Type B pancreatic cell (in vitro differentiated cells): ENCODE measurements around the gene RPP21. TPM values are rescaled to one million over a fixed set of nuclear protein-coding genes. Genes with fewer than 3 reads are reported as not detected.

ENCODE experiments used
- DNase-seq: peaks from one replicate; pipeline ENCODE4 v3.0.0; 2021; ENCODE audit warnings: mixed read lengths; ENCODE audit not compliant: unreplicated experiment; ENCODE audit errors: extremely low spot score
- H3K27ac Mint-ChIP-seq: 2 replicates; pipeline ENCODE4 v1.8.0; 2021; ENCODE audit warnings: mild to moderate bottlenecking, mixed read lengths
- H3K27me3 Mint-ChIP-seq: 2 replicates; pipeline ENCODE4 v1.8.0; 2021; ENCODE audit warnings: mixed read lengths
- H3K36me3 Mint-ChIP-seq: 2 replicates; pipeline ENCODE4 v1.8.0; 2021; ENCODE audit warnings: mixed read lengths
- H3K4me1 Mint-ChIP-seq: one replicate; pipeline ENCODE4 v1.8.0; 2021; ENCODE audit warnings: mixed read lengths; ENCODE audit not compliant: unreplicated experiment
- H3K4me3 Mint-ChIP-seq: 2 replicates; pipeline ENCODE4 v1.8.0; 2021; ENCODE audit warnings: mild to moderate bottlenecking, mixed read lengths
- H3K9me3 Mint-ChIP-seq: 2 replicates; pipeline ENCODE4 v1.8.0; 2021; ENCODE audit warnings: mixed read lengths
- total RNA-seq: library from RNA; stranded (reverse); gene quantifications from 2 replicates; pipeline ENCODE4 v1.2.1, GENCODE V29; 2021; ENCODE audit warnings: low replicate concordance
- TF ChIP-seq, protein P1 (sequence below): fragments of 200-600 bp; sonication (generic); conservative IDR thresholded peaks from 2 replicates; pipeline ENCODE4 v1.5.0; 2021; ENCODE audit warnings: antibody characterized with exemption, mild to moderate bottlenecking

The RPP21 gene
- total RNA-seq, 1 donor from 2014 or later: 49.6 TPM

DNA sequence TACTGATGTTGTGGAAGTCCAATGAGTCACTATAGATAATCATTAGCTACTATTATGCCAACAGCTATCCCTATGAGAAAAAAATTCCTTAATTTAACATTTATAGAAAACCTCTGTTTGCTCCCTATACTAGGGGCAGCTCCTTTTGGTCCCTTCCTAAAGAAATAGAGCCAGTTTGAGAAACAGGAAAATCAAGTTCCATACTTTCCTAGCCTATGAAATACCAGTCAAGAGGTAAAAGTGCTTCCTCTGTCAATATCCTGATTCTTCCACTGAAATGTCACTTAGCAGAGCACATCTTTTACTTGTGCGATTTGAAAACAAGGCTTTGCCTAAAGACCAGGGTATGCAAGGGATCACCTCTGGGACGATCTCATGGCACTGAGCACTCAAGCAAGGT lies 32.7 kb upstream of the RPP21 start:
- Mint-ChIP-seq H3K9me3 (no peaks in the 10 kb centered on the region), H3K36me3 (peaks cover 44% of the 10 kb centered on the region), H3K27me3 (no peaks in the 10 kb centered on the region), H3K4me1 (peaks cover 5% of the 10 kb centered on the region), H3K27ac (no peak overlapping the region), H3K4me3 (no peak overlapping the region)
- DNase-seq: no peak
- TF ChIP-seq, protein P1, sequence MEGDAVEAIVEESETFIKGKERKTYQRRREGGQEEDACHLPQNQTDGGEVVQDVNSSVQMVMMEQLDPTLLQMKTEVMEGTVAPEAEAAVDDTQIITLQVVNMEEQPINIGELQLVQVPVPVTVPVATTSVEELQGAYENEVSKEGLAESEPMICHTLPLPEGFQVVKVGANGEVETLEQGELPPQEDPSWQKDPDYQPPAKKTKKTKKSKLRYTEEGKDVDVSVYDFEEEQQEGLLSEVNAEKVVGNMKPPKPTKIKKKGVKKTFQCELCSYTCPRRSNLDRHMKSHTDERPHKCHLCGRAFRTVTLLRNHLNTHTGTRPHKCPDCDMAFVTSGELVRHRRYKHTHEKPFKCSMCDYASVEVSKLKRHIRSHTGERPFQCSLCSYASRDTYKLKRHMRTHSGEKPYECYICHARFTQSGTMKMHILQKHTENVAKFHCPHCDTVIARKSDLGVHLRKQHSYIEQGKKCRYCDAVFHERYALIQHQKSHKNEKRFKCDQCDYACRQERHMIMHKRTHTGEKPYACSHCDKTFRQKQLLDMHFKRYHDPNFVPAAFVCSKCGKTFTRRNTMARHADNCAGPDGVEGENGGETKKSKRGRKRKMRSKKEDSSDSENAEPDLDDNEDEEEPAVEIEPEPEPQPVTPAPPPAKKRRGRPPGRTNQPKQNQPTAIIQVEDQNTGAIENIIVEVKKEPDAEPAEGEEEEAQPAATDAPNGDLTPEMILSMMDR: no peak

DNA sequence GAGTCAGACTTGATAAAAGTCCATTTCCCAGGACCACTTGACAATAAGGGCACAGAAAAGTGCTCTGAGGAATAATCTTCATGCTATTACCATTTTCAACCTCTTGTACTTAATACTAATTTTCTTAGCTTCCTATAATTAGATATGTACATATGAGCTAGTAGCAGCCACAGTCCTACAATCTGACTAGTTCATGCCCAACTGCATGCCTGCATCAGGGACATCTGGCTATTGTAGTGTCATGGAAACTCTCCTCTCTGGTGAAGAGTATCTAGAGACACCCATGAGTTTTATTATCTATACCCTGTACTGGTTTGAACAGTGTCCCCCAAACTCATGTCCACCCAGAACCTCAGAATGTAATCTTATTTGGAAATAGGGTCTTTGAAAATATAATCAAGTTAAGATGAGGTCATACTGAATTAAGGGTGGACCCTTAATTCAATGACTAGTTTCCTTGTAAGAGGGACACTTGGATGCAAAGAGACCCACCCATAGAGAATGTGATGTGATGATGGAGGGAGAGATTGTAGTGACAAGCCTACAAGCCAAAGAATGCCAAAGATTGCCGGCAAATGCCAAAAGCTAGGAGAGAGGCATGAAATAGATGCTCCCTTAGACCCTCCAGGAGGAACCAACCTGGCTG lies 32.2 kb upstream of the RPP21 start:
- peaks cover 7% of the 10 kb centered on the region for H3K4me1 Mint-ChIP-seq
- H3K27ac Mint-ChIP-seq: no peak overlapping the region
- peaks cover 42% of the 10 kb centered on the region for H3K36me3 Mint-ChIP-seq
- TF ChIP-seq, protein P1: no peak
- H3K4me3 Mint-ChIP-seq: no peak overlapping the region
- no peaks in the 10 kb centered on the region for H3K9me3 Mint-ChIP-seq
- H3K27me3 Mint-ChIP-seq: no peaks in the 10 kb centered on the region
- DNase-seq: no peak

DNA sequence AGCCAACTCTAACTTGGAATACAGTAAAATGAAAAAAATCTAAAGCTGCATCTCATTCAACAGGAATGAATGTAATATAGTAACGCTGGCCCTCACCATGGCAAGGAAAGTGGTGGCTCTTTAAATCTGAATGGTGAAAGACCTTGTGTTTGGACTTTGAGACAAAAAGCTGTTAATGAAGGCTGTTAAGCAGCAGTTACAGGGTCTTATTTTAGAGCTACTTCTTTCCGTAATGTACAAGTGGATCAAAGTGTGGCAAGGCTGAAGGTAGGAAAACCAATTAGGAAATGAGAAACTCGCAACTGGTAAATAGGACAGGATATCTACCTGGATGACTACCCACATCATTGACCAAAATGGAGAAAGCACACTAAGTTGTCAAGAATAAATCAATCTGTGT lies 29.8 kb upstream of the RPP21 start:
- Mint-ChIP-seq H3K36me3 (peaks cover 28% of the 10 kb centered on the region), H3K27me3 (no peaks in the 10 kb centered on the region), H3K27ac (no peak overlapping the region), H3K4me3 (no peak overlapping the region), H3K9me3 (no peaks in the 10 kb centered on the region), H3K4me1 (peaks cover 13% of the 10 kb centered on the region)
- TF ChIP-seq, protein P1: no peak
- no peak for DNase-seq

DNA sequence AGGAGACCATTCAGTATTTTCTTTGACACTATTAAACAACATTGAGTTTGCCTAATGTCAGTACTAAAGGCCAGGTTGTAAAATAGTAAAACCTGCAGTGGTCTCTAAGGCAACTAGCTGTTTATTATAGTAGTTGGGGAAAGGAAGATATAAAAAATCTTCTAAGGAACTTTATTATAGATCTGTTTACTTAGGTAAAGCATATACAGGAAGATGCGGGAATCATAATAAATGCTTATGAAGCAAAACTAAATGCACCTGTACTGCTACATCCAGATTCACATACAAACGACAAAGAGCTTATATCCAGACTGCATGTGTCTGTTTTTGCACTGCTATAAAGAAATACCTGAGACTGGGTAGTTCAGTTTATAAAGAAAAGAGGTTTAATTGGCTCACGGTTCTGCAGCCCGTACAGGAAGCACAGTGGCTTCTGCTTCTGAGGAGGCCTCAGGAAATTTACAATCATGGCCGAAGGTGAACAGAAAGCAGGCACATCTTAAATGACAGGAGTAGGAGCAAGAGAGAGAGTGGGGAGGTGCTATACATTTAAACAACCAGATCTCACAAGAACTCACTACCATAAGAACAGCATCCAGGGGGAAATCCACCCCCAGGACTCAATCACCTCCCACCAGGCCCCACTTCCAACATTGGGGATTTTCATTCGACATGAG lies 26.9 kb upstream of the RPP21 start:
- Mint-ChIP-seq H3K27me3 (no peaks in the 10 kb centered on the region), H3K4me3 (no peak overlapping the region), H3K27ac (no peak overlapping the region), H3K36me3 (peaks cover 20% of the 10 kb centered on the region), H3K4me1 (peaks cover 18% of the 10 kb centered on the region), H3K9me3 (no peaks in the 10 kb centered on the region)
- TF ChIP-seq, protein P1: no peak
- no peak for DNase-seq

DNA sequence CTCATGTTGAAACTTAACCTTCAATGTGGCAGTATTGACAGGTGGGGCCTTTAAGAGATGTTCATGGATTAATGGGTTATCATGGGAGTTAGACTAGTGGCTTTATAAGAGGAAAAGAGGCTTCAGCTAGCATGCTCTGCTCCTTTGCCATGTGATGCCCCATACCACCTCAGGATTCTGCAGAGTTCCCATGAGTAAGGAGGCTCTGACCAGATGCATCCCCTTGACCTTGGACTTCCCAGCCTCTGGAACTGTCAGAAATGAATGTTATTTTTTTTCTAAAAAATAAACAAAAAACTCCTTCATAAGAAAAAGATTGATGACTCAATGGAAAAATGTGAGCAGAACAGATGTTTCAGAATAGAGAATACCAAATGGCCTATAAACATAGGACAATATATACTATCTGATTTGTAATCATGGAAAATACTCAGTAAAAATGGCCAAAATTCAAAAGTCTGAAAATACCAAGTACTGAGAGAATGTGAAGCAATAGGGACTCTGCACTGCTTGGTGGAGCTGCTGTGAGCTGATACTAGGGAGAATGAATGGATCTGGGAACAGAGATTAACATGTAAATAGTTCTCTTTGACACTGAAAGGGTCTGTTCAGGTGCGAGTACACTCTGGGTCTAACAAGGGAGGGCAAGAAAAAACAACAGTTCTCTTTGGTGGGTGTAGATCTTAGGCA lies 25.7 kb upstream of the RPP21 start:
- TF ChIP-seq, protein P1: no peak
- Mint-ChIP-seq H3K36me3 (peaks cover 9% of the 10 kb centered on the region), H3K4me3 (no peak overlapping the region), H3K27ac (no peak overlapping the region), H3K27me3 (no peaks in the 10 kb centered on the region), H3K4me1 (peaks cover 21% of the 10 kb centered on the region), H3K9me3 (no peaks in the 10 kb centered on the region)
- DNase-seq: no peak
